Activated CD4-positive, alpha-beta memory T cell treated with anti-CD3 and anti-CD28 coated beads for 36 hours (primary cell): ENCODE measurements around the gene ZNF770. TPM values are rescaled to one million over a fixed set of nuclear protein-coding genes. Genes with fewer than 3 reads are reported as not detected.
A peak's percentile ranks its signal among the peaks of the same experiment; 100 is the strongest.

ENCODE experiments used
- CTCF ChIA-PET: fragments of 350-600 bp; sonication (Branson Sonifier 250); formaldehyde crosslinking; loops from one replicate; lab custom pipeline; 2021; ENCODE audit warnings: antibody characterized with exemption, inconsistent platforms; lab: Charles Lee
- POLR2A ChIA-PET: fragments of 350-600 bp; sonication (Branson Sonifier 250); formaldehyde crosslinking; loops from one replicate; lab custom pipeline; 2021; ENCODE audit warnings: antibody characterized with exemption; lab: Charles Lee
- DNase-seq: peaks from one replicate; pipeline ENCODE4 v3.0.0-alpha.2; 2020
- H3K27ac Mint-ChIP-seq: one replicate; pipeline ENCODE4 v1.8.0; 2021; ENCODE audit warnings: mixed read lengths
- H3K27me3 Mint-ChIP-seq: one replicate; pipeline ENCODE4 v1.8.0; 2021; ENCODE audit warnings: mixed read lengths
- H3K36me3 Mint-ChIP-seq: one replicate; pipeline ENCODE4 v1.8.0; 2021; ENCODE audit warnings: mixed read lengths
- H3K4me1 Mint-ChIP-seq: one replicate; pipeline ENCODE4 v1.8.0; 2021; ENCODE audit warnings: low read depth, mixed read lengths
- H3K4me3 Mint-ChIP-seq: one replicate; pipeline ENCODE4 v1.8.0; 2021; ENCODE audit warnings: mild to moderate bottlenecking, mixed read lengths
- H3K9me3 Mint-ChIP-seq: one replicate; pipeline ENCODE4 v1.8.0; 2021; ENCODE audit warnings: mixed read lengths
- intact Hi-C: fragments of 100-400 bp; cut with micrococcal nuclease; formaldehyde crosslinking; loops from one replicate; pipeline ENCODE4 v1.15.1; 2023
- total RNA-seq, 2 experiments: library from RNA; stranded (reverse); gene quantifications; one replicate each; pipeline ENCODE4 v1.2.3, GENCODE V29; 2021

ZNF770 gene
- total RNA-seq, 2 experiments from 2014 or later = 36.6 to 38.5 TPM

- H3K4me1 Mint-ChIP-seq = no peaks in the 10 kb centered on the region
- CTCF ChIA-PET = no interaction called here
- H3K9me3 Mint-ChIP-seq = no peaks in the 10 kb centered on the region
- no peak overlapping the region for H3K4me3 Mint-ChIP-seq
- DNase-seq = no peak
- intact Hi-C loops = no loop called here
- H3K36me3 Mint-ChIP-seq = no peaks in the 10 kb centered on the region
- no peak overlapping the region for H3K27ac Mint-ChIP-seq
- H3K27me3 Mint-ChIP-seq = peaks cover 6% of the 10 kb centered on the region
- POLR2A ChIA-PET = no interaction called here
These were observed 12.4 kb upstream of the ZNF770 start for GRCh38 chr15:35000511-35000910.

DNA sequence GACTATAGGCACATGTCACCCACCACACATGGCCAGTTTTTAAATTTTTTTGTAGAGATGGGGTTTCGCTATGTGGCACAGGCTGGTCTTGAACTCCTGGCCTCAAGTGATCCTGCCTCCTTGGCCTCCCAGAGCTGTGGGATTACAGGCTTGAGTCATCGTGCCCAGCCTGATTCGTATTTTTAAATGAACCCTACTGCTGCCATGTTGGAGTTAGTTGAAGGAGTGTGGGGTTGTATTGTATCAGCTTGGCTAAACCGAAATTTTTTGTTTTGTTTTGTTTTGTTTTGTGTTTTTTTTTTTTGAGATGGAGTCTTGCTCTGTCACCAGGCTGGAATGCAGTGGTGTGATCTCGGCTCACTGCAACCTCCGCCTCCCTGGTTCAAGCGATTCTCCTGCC is 11.8 kb upstream of the ZNF770 start:
- ChIA-PET POLR2A (no interaction called here), CTCF (no interaction called here)
- intact Hi-C loops = no loop called here
- H3K4me1 Mint-ChIP-seq = peaks cover 1% of the 10 kb centered on the region
- no peaks in the 10 kb centered on the region for H3K9me3 Mint-ChIP-seq
- H3K4me3 Mint-ChIP-seq = no peak overlapping the region
- H3K27me3 Mint-ChIP-seq = peaks cover 9% of the 10 kb centered on the region
- no peak overlapping the region for H3K27ac Mint-ChIP-seq
- DNase-seq = no peak
- H3K36me3 Mint-ChIP-seq = no peaks in the 10 kb centered on the region

GRCh38 chr15:34994925-34995324 is 6.8 kb upstream of the ZNF770 start:
- POLR2A ChIA-PET = no interaction called here
- intact Hi-C loops = loop anchor here (1.0 to 5.0 kb wide), 3 partner anchors 10 to 678 kb away; no protein-coding TSS in a partner anchor
- CTCF ChIA-PET = no interaction called here
- Mint-ChIP-seq H3K4me3 (no peak overlapping the region), H3K27me3 (peaks cover 8% of the 10 kb centered on the region), H3K36me3 (no peaks in the 10 kb centered on the region), H3K27ac (no peak overlapping the region), H3K4me1 (peaks cover 23% of the 10 kb centered on the region), H3K9me3 (no peaks in the 10 kb centered on the region)
- DNase-seq = no peak

DNA sequence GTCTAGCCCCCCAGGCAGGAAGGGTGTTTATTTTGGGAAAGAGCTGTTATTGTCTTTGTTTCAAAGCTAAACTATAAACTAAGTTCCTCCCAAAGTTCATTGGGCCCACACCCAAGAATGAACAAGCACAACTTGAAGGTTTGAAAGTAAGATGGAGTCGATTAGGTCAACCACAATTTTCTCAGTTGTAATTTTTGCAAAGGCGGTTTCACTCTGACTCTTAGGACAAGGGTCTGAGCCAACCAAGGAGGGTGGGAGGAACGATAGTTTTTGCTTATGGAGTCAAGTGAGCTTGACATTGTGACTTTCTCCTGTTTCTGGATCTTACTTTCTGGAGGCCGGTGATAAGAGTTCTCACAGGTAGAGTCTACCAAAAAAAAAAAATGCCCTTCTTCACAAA is 5.8 kb upstream of the ZNF770 start:
- peak; percentile 64 for DNase-seq
- ChIA-PET CTCF (interaction anchor here (0.7 kb wide), 1 partner anchor 290 kb away, joined by 3 read pairs; no protein-coding TSS in a partner anchor), POLR2A (interaction anchor here (0.8 kb wide), 1 partner anchor 450 kb away, joined by 5 read pairs; no protein-coding TSS in a partner anchor)
- no peaks in the 10 kb centered on the region for H3K36me3 Mint-ChIP-seq
- H3K27me3 Mint-ChIP-seq = peaks cover 8% of the 10 kb centered on the region
- no peaks in the 10 kb centered on the region for H3K9me3 Mint-ChIP-seq
- peaks cover 30% of the 10 kb centered on the region for H3K4me1 Mint-ChIP-seq
- H3K4me3 Mint-ChIP-seq = peak overlapping the region; percentile 53
- intact Hi-C loops = loop anchor here (1.0 to 5.0 kb wide), 3 partner anchors 9 to 679 kb away; no protein-coding TSS in a partner anchor
- peak overlapping the region; percentile 90 for H3K27ac Mint-ChIP-seq

GRCh38 chr15:34993412-34993811 is 5.3 kb upstream of the ZNF770 start:
- Mint-ChIP-seq H3K36me3 (peaks cover 2% of the 10 kb centered on the region), H3K4me1 (peaks cover 31% of the 10 kb centered on the region), H3K4me3 (peak overlapping the region; percentile 53), H3K27me3 (peaks cover 8% of the 10 kb centered on the region), H3K9me3 (no peaks in the 10 kb centered on the region), H3K27ac (peak overlapping the region; percentile 90)
- DNase-seq = peak; percentile 45
- ChIA-PET CTCF (no interaction called here), POLR2A (no interaction called here)
- intact Hi-C loops = loop anchor here (5.0 kb wide), 1 partner anchor 664 kb away; no protein-coding TSS in a partner anchor

GRCh38 chr15:34987609-34988026 is 469 bp downstream of the ZNF770 start:
- intact Hi-C loops = loop anchor here (1.0 to 5.0 kb wide), 6 partner anchors 18 to 886 kb away; partner anchors contain the start of genes AQR, DPH6, EMC4 and EMC7
- peaks cover 31% of the 10 kb centered on the region for H3K4me1 Mint-ChIP-seq
- H3K36me3 Mint-ChIP-seq = peaks cover 28% of the 10 kb centered on the region
- H3K27ac Mint-ChIP-seq = peak overlapping the region; percentile 100
- H3K27me3 Mint-ChIP-seq = no peaks in the 10 kb centered on the region
- CTCF ChIA-PET = interaction anchor here (6.4 kb wide), 1 partner anchor 17 kb away, joined by 68 read pairs; the partner anchor contains the start of gene AQR
- POLR2A ChIA-PET = interaction anchor here (0.7 to 2.6 kb wide), 3 partner anchors 11 to 27 kb away, joined by 3 to 40 read pairs (median 11); partner anchors contain the start of gene AQR
- H3K9me3 Mint-ChIP-seq = no peaks in the 10 kb centered on the region
- H3K4me3 Mint-ChIP-seq = peak overlapping the region; percentile 97
- DNase-seq = no peak

DNA sequence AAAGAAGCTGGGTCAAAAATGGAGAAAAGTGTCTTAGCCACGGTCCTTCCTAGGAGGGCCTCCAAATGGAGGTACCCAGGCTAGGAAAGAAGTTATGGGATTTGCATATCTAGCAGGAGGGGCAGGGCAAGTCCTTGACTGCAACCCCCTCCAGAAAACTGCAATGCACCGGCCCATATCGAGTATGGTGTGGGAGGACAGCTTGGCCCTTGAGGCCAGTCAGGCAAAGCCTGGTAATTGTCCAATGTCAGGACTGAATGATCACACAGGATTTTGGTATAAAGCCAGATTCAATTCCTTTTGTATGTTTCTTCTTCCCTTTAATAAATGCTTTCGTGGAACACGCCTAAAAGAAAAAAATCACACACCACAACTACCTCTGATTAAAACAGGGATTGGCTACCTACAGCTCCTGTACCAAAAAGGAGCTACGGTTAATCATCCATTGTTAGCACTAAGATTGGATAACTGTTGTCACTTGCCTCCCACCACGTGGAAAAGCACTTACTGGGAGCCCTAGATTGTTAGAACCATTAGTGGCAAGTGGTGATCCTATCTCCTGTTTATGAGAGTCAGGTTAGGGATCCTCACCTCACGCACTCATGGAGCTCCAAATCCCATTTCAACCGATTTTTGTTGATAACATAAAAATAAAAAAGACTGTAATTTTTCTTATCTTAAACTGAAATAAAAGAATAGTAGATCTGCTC is 1.2 kb downstream of the ZNF770 start:
- Mint-ChIP-seq H3K36me3 (peaks cover 35% of the 10 kb centered on the region), H3K27ac (peak overlapping the region; percentile 100), H3K27me3 (no peaks in the 10 kb centered on the region), H3K9me3 (no peaks in the 10 kb centered on the region), H3K4me1 (peaks cover 31% of the 10 kb centered on the region), H3K4me3 (peak overlapping the region; percentile 97)
- ChIA-PET POLR2A (interaction anchor here (2.6 kb wide), 1 partner anchor 17 kb away, joined by 40 read pairs; the partner anchor contains the start of gene AQR), CTCF (interaction anchor here (0.8 to 6.4 kb wide), 2 partner anchors 14 to 17 kb away, joined by 3 to 68 read pairs; partner anchors contain the start of gene AQR)
- intact Hi-C loops = loop anchor here (2.0 to 5.0 kb wide), 3 partner anchors 620 to 762 kb away; partner anchors contain the start of genes EMC4, LPCAT4 and SLC12A6
- no peak for DNase-seq

GRCh38 chr15:34986326-34986725 is 1.8 kb downstream of the ZNF770 start:
- POLR2A ChIA-PET = interaction anchor here (2.6 kb wide), 1 partner anchor 16 kb away, joined by 40 read pairs; the partner anchor contains the start of gene AQR
- H3K9me3 Mint-ChIP-seq = no peaks in the 10 kb centered on the region
- no peaks in the 10 kb centered on the region for H3K27me3 Mint-ChIP-seq
- CTCF ChIA-PET = interaction anchor here (0.8 to 6.4 kb wide), 2 partner anchors 13 to 16 kb away, joined by 3 to 68 read pairs; partner anchors contain the start of gene AQR
- no peak for DNase-seq
- H3K36me3 Mint-ChIP-seq = peaks cover 40% of the 10 kb centered on the region
- H3K4me3 Mint-ChIP-seq = peak overlapping the region; percentile 97
- peak overlapping the region; percentile 100 for H3K27ac Mint-ChIP-seq
- H3K4me1 Mint-ChIP-seq = peaks cover 32% of the 10 kb centered on the region
- intact Hi-C loops = loop anchor here (2.0 to 5.0 kb wide), 3 partner anchors 619 to 762 kb away; partner anchors contain the start of genes EMC4, LPCAT4 and SLC12A6

- H3K9me3 Mint-ChIP-seq = no peaks in the 10 kb centered on the region
- H3K27me3 Mint-ChIP-seq = no peaks in the 10 kb centered on the region
- CTCF ChIA-PET = interaction anchor here (1.1 to 6.4 kb wide), 2 partner anchors 11 to 15 kb away, joined by 3 to 68 read pairs; partner anchors contain the start of gene AQR
- peak overlapping the region; percentile 46 for H3K4me3 Mint-ChIP-seq
- H3K36me3 Mint-ChIP-seq = peaks cover 43% of the 10 kb centered on the region
- POLR2A ChIA-PET = interaction anchor here (0.9 kb wide), 1 partner anchor 16 kb away, joined by 3 read pairs; the partner anchor contains the start of gene AQR
- DNase-seq = no peak
- H3K27ac Mint-ChIP-seq = peak overlapping the region; percentile 75
- H3K4me1 Mint-ChIP-seq = peaks cover 35% of the 10 kb centered on the region
- intact Hi-C loops = loop anchor here (1.0 to 5.0 kb wide), 3 partner anchors 9 to 648 kb away; partner anchors contain the start of genes LPCAT4 and SLC12A6
These were observed 3.0 kb downstream of the ZNF770 start for GRCh38 chr15:34984889-34985630.

DNA sequence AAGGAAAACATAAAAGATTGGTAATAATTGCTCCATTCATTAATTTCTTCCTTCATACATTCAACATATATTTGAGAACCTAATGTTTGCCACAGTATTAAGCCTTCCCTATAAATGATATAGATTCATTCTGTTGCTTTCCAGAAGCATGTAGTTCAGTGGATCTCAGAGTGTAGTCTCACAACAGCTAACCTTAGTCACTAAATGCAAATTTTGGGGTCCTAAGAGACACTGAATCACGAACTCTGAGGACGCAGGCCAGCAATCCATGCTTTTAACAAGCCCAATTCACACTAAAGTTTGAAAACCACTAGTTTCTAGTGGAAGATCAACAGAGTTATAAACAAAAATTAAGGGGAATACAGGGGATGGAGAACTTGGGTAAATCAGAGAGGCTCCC is 11.3 kb downstream of the ZNF770 start:
- Mint-ChIP-seq H3K4me1 (peaks cover 4% of the 10 kb centered on the region), H3K9me3 (no peaks in the 10 kb centered on the region), H3K4me3 (no peak overlapping the region), H3K36me3 (peaks cover 11% of the 10 kb centered on the region), H3K27ac (no peak overlapping the region), H3K27me3 (no peaks in the 10 kb centered on the region)
- intact Hi-C loops = no loop called here
- ChIA-PET POLR2A (interaction anchor here (2.7 kb wide), 1 partner anchor 11 kb away, joined by 11 read pairs; the partner anchor contains the start of gene ZNF770), CTCF (no interaction called here)
- no peak for DNase-seq

DNA sequence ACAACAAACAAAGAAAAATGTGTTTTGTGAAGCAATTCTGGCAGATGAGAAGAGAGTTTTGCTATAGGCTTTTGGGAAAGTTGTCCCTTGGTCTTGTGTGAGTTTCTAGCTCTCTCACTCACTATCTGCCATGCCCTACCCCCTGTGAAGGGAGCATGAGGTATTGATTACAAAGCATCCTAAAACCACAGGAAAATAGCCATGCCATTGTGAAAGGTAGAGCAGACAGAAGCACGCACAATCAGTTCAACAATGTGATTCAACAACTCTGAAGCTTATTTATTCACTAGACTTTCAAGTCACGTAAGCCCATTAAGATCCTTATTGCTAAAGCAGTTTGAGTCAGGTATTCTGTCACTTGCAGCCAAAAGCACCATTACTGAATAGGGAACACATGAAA is 12.0 kb downstream of the ZNF770 start:
- peaks cover under 1% of the 10 kb centered on the region for H3K4me1 Mint-ChIP-seq
- H3K27ac Mint-ChIP-seq = no peak overlapping the region
- no peaks in the 10 kb centered on the region for H3K27me3 Mint-ChIP-seq
- ChIA-PET POLR2A (interaction anchor here (2.7 kb wide), 1 partner anchor 12 kb away, joined by 11 read pairs; the partner anchor contains the start of gene ZNF770), CTCF (no interaction called here)
- H3K36me3 Mint-ChIP-seq = peaks cover 5% of the 10 kb centered on the region
- DNase-seq = no peak
- no peaks in the 10 kb centered on the region for H3K9me3 Mint-ChIP-seq
- intact Hi-C loops = no loop called here
- H3K4me3 Mint-ChIP-seq = no peak overlapping the region
